ENCODE data around the gene ADAMTS7. TPM values are rescaled to one million over a fixed set of nuclear protein-coding genes. Genes with fewer than 3 reads are reported as not detected.

The ADAMTS7 gene
- total and polyA plus RNA-seq, 2 of the 13 experiments (the other 11 are each of a cell fraction or from before 2014, with no cell fraction given) = 0.09 to 0.12 TPM

DNA sequence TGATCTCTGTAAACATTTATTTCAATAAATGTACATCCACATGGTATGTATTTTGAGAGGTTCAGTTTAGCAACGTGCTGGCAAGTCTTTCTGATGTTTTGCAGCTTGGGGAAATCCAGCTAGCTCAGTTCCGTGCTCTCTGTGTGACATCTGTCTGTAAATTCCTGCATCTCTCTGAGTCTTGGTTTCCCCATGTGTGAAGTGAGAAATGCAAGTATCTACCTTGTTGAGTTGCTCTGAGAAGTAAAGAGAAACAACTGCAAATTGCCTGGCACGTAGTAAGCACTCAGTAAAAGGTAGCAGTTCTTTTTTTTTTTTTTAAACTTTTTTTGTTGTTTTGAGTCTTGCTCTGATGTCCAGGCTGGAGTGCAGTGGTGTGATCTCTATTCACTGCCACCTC is 31.3 kb upstream of the ADAMTS7 start:
- in situ Hi-C loops (cut with HindIII; ENCODE audit: extremely low pct_ligation_motif_present, low pct_unique_long_range_greater_than_20kb) (no loop called here), intact Hi-C loops (cut with micrococcal nuclease; ENCODE audit: unreplicated experiment) (no loop called here)
- ChIA-PET CTCF (ENCODE audit: low intra/inter-chr PET ratio, low total read pairs) (interaction anchor here (0.8 kb wide), 1 partner anchor 32 kb away, joined by 3 read pairs; no protein-coding TSS in a partner anchor), POLR2A (interaction anchor here (0.6 kb wide), 1 partner anchor 30 kb away, joined by 3 read pairs; the partner anchor contains the start of gene MORF4L1)
- Histone ChIP-seq H3K9me3 (ENCODE audit: low read length) (no peaks in the 10 kb centered on the region), H3K4me1 (ENCODE audit: insufficient read depth, low read length) (peaks cover 1% of the 10 kb centered on the region; the same call in 1 of the 2 replicates), H3K4me3 (replicated peaks in 1 of 3; ENCODE audit: insufficient read depth in 1 of 3, low read depth in 2 of 3, low read length in 3 of 3) (no peak overlapping the region), H3K79me2 (ENCODE audit: insufficient read depth, low read length) (no peaks in the 10 kb centered on the region), H3K27ac (ENCODE audit: extremely low read length, insufficient read depth, low read length) (no peak overlapping the region), H3K9ac (ENCODE audit: insufficient read depth, low read depth, low read length) (no peak overlapping the region), H3K27me3 (ENCODE audit: control insufficient read depth in 1 of 2, insufficient read depth in 2 of 2, low read length in 2 of 2) (peaks cover 2 to 27% of the 10 kb centered on the region in 2 experiments; a peak in 3 of 5 replicates), H3K36me3 (replicated peaks in 1 of 2; ENCODE audit: control insufficient read depth in 1 of 2, insufficient read depth in 2 of 2, low read length in 2 of 2) (no peaks in the 10 kb centered on the region), H3K4me2 (ENCODE audit: low read depth, low read length) (no peak overlapping the region), H2AFZ (ENCODE audit: low read length) (no peak overlapping the region), H4K20me1 (ENCODE audit: insufficient read depth, low read length) (no peaks in the 10 kb centered on the region)
- DNase-seq (ENCODE audit: low spot score) (no peak), ATAC-seq (no peak), FAIRE-seq (no peak)
- WGBS (ENCODE audit: low lambda C conversion rate) = 10% methylated on average over 3 of the region's 3 CpGs
- BruUV-seq (replicated peaks) = no TSS peak
- TF ChIP-seq ZNF567 (CRISPR knock-in tag; IDR thresholded peaks at IDR 0.05; ENCODE audit: borderline replicate concordance) (no peak), POGK (CRISPR knock-in tag; conservative IDR thresholded peaks at IDR 0.05) (no peak), ZNF746 (CRISPR knock-in tag; IDR thresholded peaks at IDR 0.05) (no peak), ZNF777 (CRISPR knock-in tag; IDR thresholded peaks at IDR 0.05) (no peak), NFRKB (IDR thresholded peaks at IDR 0.05) (no peak), SOX6 (IDR thresholded peaks at IDR 0.05) (no peak), SOX6 (CRISPR knock-in tag; IDR thresholded peaks at IDR 0.05) (no peak), MEF2D (CRISPR knock-in tag; IDR thresholded peaks at IDR 0.05) (no peak), HNRNPK (IDR thresholded peaks at IDR 0.05; ENCODE audit: low read depth, low read length, poor library complexity, severe bottlenecking) (no peak), SOX13 (IDR thresholded peaks at IDR 0.05) (no peak), SOX13 (CRISPR knock-in tag; conservative IDR thresholded peaks at IDR 0.05 in 1 of 2, IDR thresholded peaks at IDR 0.05 in 1 of 2) (no peak), ZNF10 (CRISPR knock-in tag; IDR thresholded peaks at IDR 0.05; ENCODE audit: borderline replicate concordance, low read depth) (no peak)
- TF ChIP-seq, protein P1, sequence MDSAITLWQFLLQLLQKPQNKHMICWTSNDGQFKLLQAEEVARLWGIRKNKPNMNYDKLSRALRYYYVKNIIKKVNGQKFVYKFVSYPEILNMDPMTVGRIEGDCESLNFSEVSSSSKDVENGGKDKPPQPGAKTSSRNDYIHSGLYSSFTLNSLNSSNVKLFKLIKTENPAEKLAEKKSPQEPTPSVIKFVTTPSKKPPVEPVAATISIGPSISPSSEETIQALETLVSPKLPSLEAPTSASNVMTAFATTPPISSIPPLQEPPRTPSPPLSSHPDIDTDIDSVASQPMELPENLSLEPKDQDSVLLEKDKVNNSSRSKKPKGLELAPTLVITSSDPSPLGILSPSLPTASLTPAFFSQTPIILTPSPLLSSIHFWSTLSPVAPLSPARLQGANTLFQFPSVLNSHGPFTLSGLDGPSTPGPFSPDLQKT (CRISPR knock-in tag; IDR thresholded peaks at IDR 0.05; ENCODE audit: borderline replicate concordance) = no peak
- TF ChIP-seq, protein P2, sequence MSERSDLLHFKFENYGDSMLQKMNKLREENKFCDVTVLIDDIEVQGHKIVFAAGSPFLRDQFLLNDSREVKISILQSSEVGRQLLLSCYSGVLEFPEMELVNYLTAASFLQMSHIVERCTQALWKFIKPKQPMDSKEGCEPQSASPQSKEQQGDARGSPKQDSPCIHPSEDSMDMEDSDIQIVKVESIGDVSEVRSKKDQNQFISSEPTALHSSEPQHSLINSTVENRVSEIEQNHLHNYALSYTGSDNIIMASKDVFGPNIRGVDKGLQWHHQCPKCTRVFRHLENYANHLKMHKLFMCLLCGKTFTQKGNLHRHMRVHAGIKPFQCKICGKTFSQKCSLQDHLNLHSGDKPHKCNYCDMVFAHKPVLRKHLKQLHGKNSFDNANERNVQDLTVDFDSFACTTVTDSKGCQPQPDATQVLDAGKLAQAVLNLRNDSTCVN (CRISPR knock-in tag; IDR thresholded peaks at IDR 0.05; ENCODE audit: borderline replicate concordance) = no peak
- TF ChIP-seq, protein P3, sequence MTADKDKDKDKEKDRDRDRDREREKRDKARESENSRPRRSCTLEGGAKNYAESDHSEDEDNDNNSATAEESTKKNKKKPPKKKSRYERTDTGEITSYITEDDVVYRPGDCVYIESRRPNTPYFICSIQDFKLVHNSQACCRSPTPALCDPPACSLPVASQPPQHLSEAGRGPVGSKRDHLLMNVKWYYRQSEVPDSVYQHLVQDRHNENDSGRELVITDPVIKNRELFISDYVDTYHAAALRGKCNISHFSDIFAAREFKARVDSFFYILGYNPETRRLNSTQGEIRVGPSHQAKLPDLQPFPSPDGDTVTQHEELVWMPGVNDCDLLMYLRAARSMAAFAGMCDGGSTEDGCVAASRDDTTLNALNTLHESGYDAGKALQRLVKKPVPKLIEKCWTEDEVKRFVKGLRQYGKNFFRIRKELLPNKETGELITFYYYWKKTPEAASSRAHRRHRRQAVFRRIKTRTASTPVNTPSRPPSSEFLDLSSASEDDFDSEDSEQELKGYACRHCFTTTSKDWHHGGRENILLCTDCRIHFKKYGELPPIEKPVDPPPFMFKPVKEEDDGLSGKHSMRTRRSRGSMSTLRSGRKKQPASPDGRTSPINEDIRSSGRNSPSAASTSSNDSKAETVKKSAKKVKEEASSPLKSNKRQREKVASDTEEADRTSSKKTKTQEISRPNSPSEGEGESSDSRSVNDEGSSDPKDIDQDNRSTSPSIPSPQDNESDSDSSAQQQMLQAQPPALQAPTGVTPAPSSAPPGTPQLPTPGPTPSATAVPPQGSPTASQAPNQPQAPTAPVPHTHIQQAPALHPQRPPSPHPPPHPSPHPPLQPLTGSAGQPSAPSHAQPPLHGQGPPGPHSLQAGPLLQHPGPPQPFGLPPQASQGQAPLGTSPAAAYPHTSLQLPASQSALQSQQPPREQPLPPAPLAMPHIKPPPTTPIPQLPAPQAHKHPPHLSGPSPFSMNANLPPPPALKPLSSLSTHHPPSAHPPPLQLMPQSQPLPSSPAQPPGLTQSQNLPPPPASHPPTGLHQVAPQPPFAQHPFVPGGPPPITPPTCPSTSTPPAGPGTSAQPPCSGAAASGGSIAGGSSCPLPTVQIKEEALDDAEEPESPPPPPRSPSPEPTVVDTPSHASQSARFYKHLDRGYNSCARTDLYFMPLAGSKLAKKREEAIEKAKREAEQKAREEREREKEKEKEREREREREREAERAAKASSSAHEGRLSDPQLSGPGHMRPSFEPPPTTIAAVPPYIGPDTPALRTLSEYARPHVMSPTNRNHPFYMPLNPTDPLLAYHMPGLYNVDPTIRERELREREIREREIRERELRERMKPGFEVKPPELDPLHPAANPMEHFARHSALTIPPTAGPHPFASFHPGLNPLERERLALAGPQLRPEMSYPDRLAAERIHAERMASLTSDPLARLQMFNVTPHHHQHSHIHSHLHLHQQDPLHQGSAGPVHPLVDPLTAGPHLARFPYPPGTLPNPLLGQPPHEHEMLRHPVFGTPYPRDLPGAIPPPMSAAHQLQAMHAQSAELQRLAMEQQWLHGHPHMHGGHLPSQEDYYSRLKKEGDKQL (CRISPR knock-in tag; IDR thresholded peaks at IDR 0.05; ENCODE audit: low read depth) = no peak
